Measurements from ENCODE around the gene FRZB. TPM values are rescaled to one million over a fixed set of nuclear protein-coding genes. Genes with fewer than 3 reads are reported as not detected.

Gene FRZB
- total RNA-seq, 4 donors from 2014 or later, result 0.53 to 1.7 (median 0.57) TPM; not detected in 1

DNA sequence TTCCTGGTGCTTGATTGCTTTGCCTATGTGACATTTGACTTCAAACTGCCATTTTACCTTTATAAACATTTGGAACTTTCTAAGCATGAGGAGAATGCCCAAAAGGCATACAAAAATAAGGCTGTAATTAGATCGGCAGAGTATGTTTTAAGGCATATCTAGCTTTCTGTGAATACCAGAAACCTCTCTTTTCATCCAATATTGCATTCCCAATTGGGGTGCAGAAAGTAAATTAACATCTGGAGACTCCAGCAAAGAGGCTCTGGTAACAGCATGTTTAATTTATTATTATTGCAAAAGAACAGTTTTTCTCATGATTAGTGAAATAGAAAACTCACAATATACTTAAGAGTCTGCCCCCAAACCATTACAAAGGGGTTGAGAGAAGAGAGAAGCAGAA lies 32.1 kb downstream of the FRZB start:
- no peaks in the 10 kb centered on the region for H3K4me1 ChIP-seq
- WGBS, 2 donors, result 67 to 75% methylated on average over 1 of the region's 1 CpG

DNA sequence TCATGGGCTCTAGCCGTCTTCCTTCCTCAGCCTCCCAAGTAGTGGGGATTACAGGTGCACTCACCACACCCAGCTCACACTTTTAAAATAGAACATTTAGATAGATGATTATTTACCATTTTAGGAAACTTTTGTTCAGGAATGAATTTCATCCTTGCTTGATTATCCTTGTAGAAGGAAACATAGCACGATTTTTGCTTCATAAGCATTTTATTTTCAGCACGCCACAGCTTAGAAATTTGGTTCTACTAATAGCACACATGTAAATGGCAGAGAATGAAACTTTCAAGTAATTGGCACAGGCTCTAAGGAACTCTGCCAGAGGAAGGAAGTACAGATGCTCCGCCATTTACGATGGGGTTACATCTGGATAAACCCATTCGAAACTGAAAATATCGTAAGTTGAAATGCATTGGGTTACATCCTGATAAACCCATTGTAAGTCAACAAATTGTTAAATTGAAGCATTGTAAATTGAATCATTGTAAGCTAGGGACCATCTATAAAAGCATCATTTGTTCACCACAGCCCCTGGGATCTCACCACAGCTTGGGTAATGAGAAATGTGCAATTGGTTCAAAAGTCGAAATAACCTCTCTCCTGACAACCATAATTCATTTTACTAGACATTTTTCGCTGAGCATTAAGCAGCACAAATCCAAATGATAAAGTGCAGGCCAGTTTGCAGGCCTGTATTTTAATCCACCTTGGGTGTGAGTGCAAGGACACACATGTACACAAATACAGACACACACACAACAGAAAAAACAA lies 33.2 kb downstream of the FRZB start:
- Histone ChIP-seq H3K4me3 (no peak overlapping the region), H3K27me3 (no peaks in the 10 kb centered on the region), H3K9me3 (no peaks in the 10 kb centered on the region), H3K36me3 (no peaks in the 10 kb centered on the region), H3K4me1 (no peaks in the 10 kb centered on the region), H3K27ac (no peak overlapping the region)
- intact Hi-C loops (cut with DNase I), result no loop called here
- no peak for DNase-seq
- TF ChIP-seq, protein P1, sequence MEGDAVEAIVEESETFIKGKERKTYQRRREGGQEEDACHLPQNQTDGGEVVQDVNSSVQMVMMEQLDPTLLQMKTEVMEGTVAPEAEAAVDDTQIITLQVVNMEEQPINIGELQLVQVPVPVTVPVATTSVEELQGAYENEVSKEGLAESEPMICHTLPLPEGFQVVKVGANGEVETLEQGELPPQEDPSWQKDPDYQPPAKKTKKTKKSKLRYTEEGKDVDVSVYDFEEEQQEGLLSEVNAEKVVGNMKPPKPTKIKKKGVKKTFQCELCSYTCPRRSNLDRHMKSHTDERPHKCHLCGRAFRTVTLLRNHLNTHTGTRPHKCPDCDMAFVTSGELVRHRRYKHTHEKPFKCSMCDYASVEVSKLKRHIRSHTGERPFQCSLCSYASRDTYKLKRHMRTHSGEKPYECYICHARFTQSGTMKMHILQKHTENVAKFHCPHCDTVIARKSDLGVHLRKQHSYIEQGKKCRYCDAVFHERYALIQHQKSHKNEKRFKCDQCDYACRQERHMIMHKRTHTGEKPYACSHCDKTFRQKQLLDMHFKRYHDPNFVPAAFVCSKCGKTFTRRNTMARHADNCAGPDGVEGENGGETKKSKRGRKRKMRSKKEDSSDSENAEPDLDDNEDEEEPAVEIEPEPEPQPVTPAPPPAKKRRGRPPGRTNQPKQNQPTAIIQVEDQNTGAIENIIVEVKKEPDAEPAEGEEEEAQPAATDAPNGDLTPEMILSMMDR (IDR thresholded peaks at IDR 0.05), result no peak
- TF ChIP-seq POLR2A (IDR thresholded peaks at IDR 0.05), result no peak
- 86 to 90% methylated on average over 9 of the region's 9 CpGs for WGBS, 2 donors

More for the DNA sequence above, 32.1 kb downstream of the FRZB start:
- Histone ChIP-seq H3K4me3 (no peak overlapping the region), H3K9me3 (no peaks in the 10 kb centered on the region), H3K27ac (no peak overlapping the region), H3K27me3 (no peaks in the 10 kb centered on the region), H3K36me3 (no peaks in the 10 kb centered on the region)
- intact Hi-C loops (cut with DNase I), result no loop called here
- no peak for DNase-seq
- TF ChIP-seq POLR2A (IDR thresholded peaks at IDR 0.05), result no peak
- TF ChIP-seq, protein P1 (IDR thresholded peaks at IDR 0.05), result no peak

DNA sequence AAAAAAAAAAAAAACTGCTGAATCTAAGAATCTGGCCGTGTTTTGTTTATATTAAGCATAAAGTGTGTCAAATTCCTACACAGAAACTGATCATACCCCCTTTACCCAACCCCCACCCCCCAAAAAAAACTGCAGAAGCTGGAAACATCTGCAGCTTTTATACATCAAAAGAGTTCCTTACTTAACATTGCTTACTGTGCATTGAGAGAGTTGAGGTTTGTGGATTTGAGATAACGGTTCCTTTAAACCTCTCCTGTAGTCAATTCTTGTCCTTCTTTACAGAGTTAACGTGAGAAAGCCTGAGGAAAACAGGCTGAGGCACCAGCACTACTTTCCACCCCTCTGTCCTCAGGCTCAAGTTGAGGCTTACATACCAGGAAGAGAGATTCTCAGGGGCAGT lies 34.5 kb downstream of the FRZB start:
- intact Hi-C loops (cut with DNase I), result no loop called here
- Histone ChIP-seq H3K36me3 (no peaks in the 10 kb centered on the region), H3K4me3 (no peak overlapping the region), H3K27me3 (no peaks in the 10 kb centered on the region), H3K4me1 (no peaks in the 10 kb centered on the region), H3K9me3 (no peaks in the 10 kb centered on the region), H3K27ac (no peak overlapping the region)
- TF ChIP-seq, protein P1 (IDR thresholded peaks at IDR 0.05), result no peak
- no peak for TF ChIP-seq POLR2A (IDR thresholded peaks at IDR 0.05)
- WGBS, 2 donors, result 58 to 59% methylated on average over 3 of the region's 3 CpGs
- no peak for DNase-seq

DNA sequence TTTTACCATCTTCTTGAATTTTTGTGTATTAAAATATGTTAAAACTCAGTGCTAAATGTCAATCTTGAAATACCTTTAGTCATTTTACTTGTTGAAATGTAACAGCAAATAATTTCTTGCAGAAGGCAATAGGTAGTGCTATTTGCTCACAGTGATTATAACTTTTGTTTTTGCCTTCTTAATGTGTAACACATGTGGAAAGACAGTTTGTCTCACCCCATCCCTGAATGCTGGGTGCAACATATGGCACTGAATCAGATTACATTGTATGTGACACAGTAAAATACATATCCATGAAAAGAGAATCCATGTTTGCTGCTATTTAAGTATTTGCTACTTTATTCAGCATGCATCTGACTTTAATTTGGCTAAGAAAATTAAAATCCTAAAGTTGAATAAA lies 35.3 kb downstream of the FRZB start:
- DNase-seq, result no peak
- Histone ChIP-seq H3K9me3 (no peaks in the 10 kb centered on the region), H3K4me1 (no peaks in the 10 kb centered on the region), H3K36me3 (no peaks in the 10 kb centered on the region), H3K27me3 (no peaks in the 10 kb centered on the region), H3K4me3 (no peak overlapping the region), H3K27ac (no peak overlapping the region)
- intact Hi-C loops (cut with DNase I), result no loop called here
- TF ChIP-seq, protein P1 (IDR thresholded peaks at IDR 0.05), result no peak
- TF ChIP-seq POLR2A (IDR thresholded peaks at IDR 0.05), result no peak

DNA sequence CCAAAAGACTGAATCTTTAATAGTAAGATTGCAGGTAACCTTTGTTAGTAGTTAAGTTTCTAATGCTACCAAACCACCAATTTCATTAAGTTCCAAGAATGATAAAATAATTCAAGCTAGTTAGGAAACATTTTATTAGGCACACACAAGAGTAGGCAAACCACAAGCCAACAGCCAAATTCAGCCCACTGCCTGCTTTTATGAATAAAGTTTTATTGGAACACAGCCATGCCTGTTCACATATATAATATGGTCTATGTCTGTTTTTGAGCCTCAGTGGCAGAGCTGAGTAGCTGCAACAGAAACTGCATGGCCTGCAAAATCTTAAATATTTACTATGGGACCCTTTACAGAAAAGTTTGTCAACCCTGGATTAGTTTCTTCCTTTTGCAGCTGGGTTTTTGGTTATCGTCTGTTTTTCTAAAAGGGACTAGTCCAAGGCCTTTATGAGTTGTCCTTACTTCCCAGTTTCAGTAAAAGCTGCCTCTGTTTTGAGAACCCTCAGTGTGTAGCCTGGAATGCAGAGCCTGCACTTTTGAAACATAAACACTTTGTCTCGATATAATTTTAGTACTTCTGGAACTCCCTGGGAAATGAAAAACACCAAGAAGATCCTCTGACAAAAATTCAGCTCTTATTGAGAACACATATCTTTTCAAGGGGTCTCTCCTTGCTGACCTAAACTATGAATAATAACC lies 39.1 kb downstream of the FRZB start:
- no peak for DNase-seq
- Histone ChIP-seq H3K4me1 (no peaks in the 10 kb centered on the region), H3K9me3 (no peaks in the 10 kb centered on the region), H3K27ac (no peak overlapping the region), H3K36me3 (no peaks in the 10 kb centered on the region), H3K27me3 (no peaks in the 10 kb centered on the region), H3K4me3 (no peak overlapping the region)
- intact Hi-C loops (cut with DNase I), result no loop called here
- WGBS, 2 donors, result 52 to 90% methylated on average over 2 of the region's 2 CpGs
- no peak for TF ChIP-seq POLR2A (IDR thresholded peaks at IDR 0.05)
- TF ChIP-seq, protein P1 (IDR thresholded peaks at IDR 0.05), result no peak

Data from esophagus squamous epithelium (tissue), 5 donors.